ENCODE measurements around the gene KRT3.

DNA sequence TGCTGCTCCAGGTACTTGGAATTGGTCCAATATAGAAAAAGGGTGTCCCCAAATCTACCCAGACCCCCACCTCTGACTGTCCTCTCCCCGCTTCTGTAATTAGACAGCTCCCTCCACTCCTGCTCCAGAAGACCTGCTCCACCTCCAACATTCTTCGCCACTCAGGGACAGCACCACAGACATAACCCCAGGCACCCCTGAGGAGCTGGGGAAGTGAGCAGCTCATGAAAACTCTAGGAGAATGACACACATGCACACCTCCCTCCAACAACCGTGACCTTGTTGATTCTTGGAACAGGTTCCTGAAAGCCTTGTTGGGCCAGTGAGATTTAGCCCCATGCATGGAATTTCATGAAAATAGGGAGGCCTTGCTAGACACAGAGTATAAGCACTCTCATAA, 9.8 kb upstream of the KRT3 start:
- no peak for TF ChIP-seq GRHL2 (CRISPR knock-in tag; IDR thresholded peaks at IDR 0.05; ENCODE audit: insufficient replicate concordance, severe bottlenecking)
- TF ChIP-seq, protein P1, sequence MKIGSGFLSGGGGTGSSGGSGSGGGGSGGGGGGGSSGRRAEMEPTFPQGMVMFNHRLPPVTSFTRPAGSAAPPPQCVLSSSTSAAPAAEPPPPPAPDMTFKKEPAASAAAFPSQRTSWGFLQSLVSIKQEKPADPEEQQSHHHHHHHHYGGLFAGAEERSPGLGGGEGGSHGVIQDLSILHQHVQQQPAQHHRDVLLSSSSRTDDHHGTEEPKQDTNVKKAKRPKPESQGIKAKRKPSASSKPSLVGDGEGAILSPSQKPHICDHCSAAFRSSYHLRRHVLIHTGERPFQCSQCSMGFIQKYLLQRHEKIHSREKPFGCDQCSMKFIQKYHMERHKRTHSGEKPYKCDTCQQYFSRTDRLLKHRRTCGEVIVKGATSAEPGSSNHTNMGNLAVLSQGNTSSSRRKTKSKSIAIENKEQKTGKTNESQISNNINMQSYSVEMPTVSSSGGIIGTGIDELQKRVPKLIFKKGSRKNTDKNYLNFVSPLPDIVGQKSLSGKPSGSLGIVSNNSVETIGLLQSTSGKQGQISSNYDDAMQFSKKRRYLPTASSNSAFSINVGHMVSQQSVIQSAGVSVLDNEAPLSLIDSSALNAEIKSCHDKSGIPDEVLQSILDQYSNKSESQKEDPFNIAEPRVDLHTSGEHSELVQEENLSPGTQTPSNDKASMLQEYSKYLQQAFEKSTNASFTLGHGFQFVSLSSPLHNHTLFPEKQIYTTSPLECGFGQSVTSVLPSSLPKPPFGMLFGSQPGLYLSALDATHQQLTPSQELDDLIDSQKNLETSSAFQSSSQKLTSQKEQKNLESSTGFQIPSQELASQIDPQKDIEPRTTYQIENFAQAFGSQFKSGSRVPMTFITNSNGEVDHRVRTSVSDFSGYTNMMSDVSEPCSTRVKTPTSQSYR (CRISPR knock-in tag; IDR thresholded peaks at IDR 0.05), result no peak
- no peak for TF ChIP-seq TP53 (CRISPR knock-in tag; IDR thresholded peaks at IDR 0.05)
- TF ChIP-seq, protein P2, sequence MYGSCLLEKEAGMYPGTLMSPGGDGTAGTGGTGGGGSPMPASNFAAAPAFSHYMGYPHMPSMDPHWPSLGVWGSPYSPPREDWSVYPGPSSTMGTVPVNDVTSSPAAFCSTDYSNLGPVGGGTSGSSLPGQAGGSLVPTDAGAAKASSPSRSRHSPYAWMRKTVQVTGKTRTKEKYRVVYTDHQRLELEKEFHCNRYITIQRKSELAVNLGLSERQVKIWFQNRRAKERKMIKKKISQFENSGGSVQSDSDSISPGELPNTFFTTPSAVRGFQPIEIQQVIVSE (CRISPR knock-in tag; IDR thresholded peaks at IDR 0.05; ENCODE audit: borderline replicate concordance), result no peak

All from WTC11 (cell line).